ENCODE results near the gene POLR2E.

The POLR2E gene

GRCh38 chr19:1126984-1127760 is 32.0 kb upstream of the POLR2E start:
- H3K4me3 ChIP-seq (replicated peaks; ENCODE audit: low read depth, low read length) = no peak overlapping the region
- no peak for TF ChIP-seq CTCF (IDR thresholded peaks at IDR 0.05; ENCODE audit: low read depth, low read length, missing control alignments)
- no peak for DNase-seq (ENCODE audit: extremely low read depth, low read depth)

GRCh38 chr19:1125601-1126467 is 30.7 kb upstream of the POLR2E start:
- DNase-seq (ENCODE audit: extremely low read depth, low read depth) = no peak
- H3K4me3 ChIP-seq (replicated peaks; ENCODE audit: low read depth, low read length) = no peak overlapping the region
- no peak for TF ChIP-seq CTCF (IDR thresholded peaks at IDR 0.05; ENCODE audit: low read depth, low read length, missing control alignments)

- no peak overlapping the region for H3K4me3 ChIP-seq (replicated peaks; ENCODE audit: low read depth, low read length)
- no peak for DNase-seq (ENCODE audit: extremely low read depth, low read depth)
- no peak for TF ChIP-seq CTCF (IDR thresholded peaks at IDR 0.05; ENCODE audit: low read depth, low read length, missing control alignments)
Observed at GRCh38 chr19:1123885-1124677, 28.9 kb upstream of the POLR2E start.

- no peak for TF ChIP-seq CTCF (IDR thresholded peaks at IDR 0.05; ENCODE audit: low read depth, low read length, missing control alignments)
- DNase-seq (ENCODE audit: extremely low read depth, low read depth) = no peak
- no peak overlapping the region for H3K4me3 ChIP-seq (replicated peaks; ENCODE audit: low read depth, low read length)
Observed at GRCh38 chr19:1123381-1123780, 28.2 kb upstream of the POLR2E start.

- DNase-seq (ENCODE audit: extremely low read depth, low read depth) = no peak
- no peak for TF ChIP-seq CTCF (IDR thresholded peaks at IDR 0.05; ENCODE audit: low read depth, low read length, missing control alignments)
- H3K4me3 ChIP-seq (replicated peaks; ENCODE audit: low read depth, low read length) = no peak overlapping the region
Observed at GRCh38 chr19:1122972-1123363, 27.8 kb upstream of the POLR2E start.
